K562 (cell line): ENCODE measurements around the gene SEC22A. TPM values are rescaled to one million over a fixed set of nuclear protein-coding genes. Genes with fewer than 3 reads are reported as not detected.
A peak's percentile ranks its signal among the peaks of the same experiment; 100 is the strongest.

Source experiments
- ATAC-seq: fragments of 200-7000 bp; cut with Tn5 transposase; 3 replicates; pipeline ENCODE4 v1.9.1; 2020; ENCODE audit warnings: moderate library complexity
- BruUV-seq: library from RNA; stranded (reverse); fragments of 400-500 nt; replicated peaks from 2 replicates; lab custom pipeline; 2021; lab: Mats Ljungman, UMichigan
- CTCF ChIA-PET: fragments of 300-600 bp; formaldehyde crosslinking; extraction: SDS; loops from one replicate; lab custom pipeline; 2021; ENCODE audit warnings: low intra/inter-chr PET ratio; lab: Yijun Ruan, JAX
- POLR2A ChIA-PET: fragments of 300-600, 350-650 bp; sonication (Branson Sonifier 250); formaldehyde crosslinking; extraction: SDS; loops from one replicate; lab custom pipeline; 2021; ENCODE audit warnings: antibody characterized with exemption, inconsistent platforms; lab: Yijun Ruan, JAX
- DNase-seq, 4 experiments: peaks; one replicate each; pipeline versions ENCODE4 v3.0.0 to v3.0.0-alpha.2; 2011 to 2018; ENCODE audit warnings: low spot score in 3 of 4, mixed read lengths in 3 of 4; ENCODE audit errors: extremely low read depth in 1 of 4
- FAIRE-seq: peaks from 2 replicates; lab custom pipeline; 2011; peaks lifted over from hg19 to GRCh38; lab: Jason Lieb, UNC
- H2AFZ ChIP-seq: 2 replicates; pipeline ENCODE4 v1.6.0; 2011; ENCODE audit warnings: low read depth, low read length, control low read depth, inconsistent platforms
- H3K27ac ChIP-seq: fragments of 200-600 bp; 3 replicates; pipeline ENCODE4 v1.8.0; 2011; ENCODE audit warnings: low read depth, mild to moderate bottlenecking, control low read depth, inconsistent platforms, low read length, moderate library complexity, mixed read lengths; ENCODE audit errors: extremely low read depth
- H3K27me3 ChIP-seq, 2 experiments: fragments of 300-600 bp in 1 of 2; 2 replicates in 1 of 2; 3 replicates in 1 of 2; pipeline versions ENCODE4 v1.6.0 to v1.8.0; 2011; ENCODE audit warnings: inconsistent platforms in 2 of 2, low read length in 2 of 2, mild to moderate bottlenecking in 1 of 2, mixed read lengths in 1 of 2, moderate library complexity in 1 of 2; ENCODE audit not compliant: control insufficient read depth in 2 of 2, insufficient read depth in 2 of 2
- H3K36me3 ChIP-seq: fragments of 300-600 bp; 3 replicates; pipeline ENCODE4 v1.8.0; 2011; ENCODE audit warnings: mild to moderate bottlenecking, low read length, inconsistent platforms; ENCODE audit not compliant: control insufficient read depth, insufficient read depth
- H3K4me1 ChIP-seq, 2 experiments: fragments of 200-600 bp in 1 of 2; replicated peaks in 1 of 2; 2 replicates in 1 of 2; 3 replicates in 1 of 2; pipeline versions ENCODE4 v1.5.1 to v1.8.0; 2011; ENCODE audit warnings: inconsistent platforms in 2 of 2, low read length in 2 of 2, mild to moderate bottlenecking in 1 of 2, mixed read lengths in 1 of 2, moderate library complexity in 1 of 2; ENCODE audit not compliant: control insufficient read depth in 2 of 2, insufficient read depth in 2 of 2
- H3K4me2 ChIP-seq: 2 replicates; pipeline ENCODE4 v1.6.1; 2011; ENCODE audit warnings: low read length, control low read depth, inconsistent platforms, mixed read lengths; ENCODE audit not compliant: insufficient read depth
- H3K4me3 ChIP-seq: fragments of 200-600 bp; sonication (generic), shearing (Covaris generic); 2 replicates; pipeline ENCODE4 v1.5.1; 2016; ENCODE audit warnings: control low read depth, inconsistent platforms
- H3K79me2 ChIP-seq: fragments of 200-600 bp; 3 replicates; pipeline ENCODE4 v1.8.0; 2011; ENCODE audit warnings: low read length, inconsistent platforms; ENCODE audit not compliant: control insufficient read depth, insufficient read depth
- H3K9ac ChIP-seq, 2 experiments: 2 replicates each; pipeline versions ENCODE4 v1.6.0 to v1.6.1; 2011; ENCODE audit warnings: low read depth in 2 of 2, low read length in 2 of 2, control low read depth in 1 of 2, inconsistent platforms in 1 of 2, mild to moderate bottlenecking in 1 of 2, mixed read lengths in 1 of 2; ENCODE audit not compliant: insufficient read depth in 1 of 2
- H3K9me1 ChIP-seq: one replicate; pipeline ENCODE4 v1.6.0; 2011; ENCODE audit warnings: inconsistent platforms, mild to moderate bottlenecking, low read length, moderate library complexity; ENCODE audit not compliant: control insufficient read depth, insufficient read depth
- H3K9me3 ChIP-seq: replicated peaks from 2 replicates; pipeline ENCODE4 v1.5.1; 2011; ENCODE audit warnings: low read depth, low read length, inconsistent platforms; ENCODE audit not compliant: control insufficient read depth, insufficient read depth
- H4K20me1 ChIP-seq: replicated peaks from 2 replicates; pipeline ENCODE4 v1.6.1; 2011; ENCODE audit warnings: low read length, inconsistent platforms, mixed read lengths; ENCODE audit not compliant: control insufficient read depth, insufficient read depth
- CBX3 ChIP-seq, 2 experiments: IDR thresholded peaks; 1 replicate in 1 of 2; 2 replicates in 1 of 2; pipeline ENCODE4 v1.6.1; 2012; ENCODE audit warnings: inconsistent platforms in 2 of 2, low read length in 2 of 2, borderline replicate concordance in 1 of 2, control low read depth in 1 of 2
- CBX5 ChIP-seq: IDR thresholded peaks from 2 replicates; pipeline ENCODE4 v1.6.1; 2014; ENCODE audit warnings: low read depth, borderline replicate concordance
- HCFC1 ChIP-seq: IDR thresholded peaks from 2 replicates; pipeline ENCODE4 v1.6.1; 2012; ENCODE audit warnings: low read depth, low read length, improper control_type of control experiment
- PHB2 ChIP-seq: fragments of 450-650 bp; IDR thresholded peaks from 2 replicates; pipeline ENCODE4 v1.6.1; 2017; ENCODE audit warnings: low read depth
- TRIM28 ChIP-seq: fragments of 450-650 bp; IDR thresholded peaks from 2 replicates; pipeline ENCODE4 v1.6.1; 2017
- ZBTB40 ChIP-seq, 2 experiments: fragments of 450-650 bp in 1 of 2; sonication (generic) in 1 of 2; formaldehyde crosslinking in 1 of 2; IDR thresholded peaks; 2 replicates each; pipeline versions ENCODE4 v1.7.1 to v1.9.0; 2016 to 2022; ENCODE audit warnings: inconsistent platforms in 1 of 2, mild to moderate bottlenecking in 1 of 2, missing genetic modification reagents in 1 of 2
- WGBS: fragments of 100-300 bp; shearing (Covaris generic); methylation state at CpG from one replicate; pipeline ENCODE4 v1.1.6; 2016; ENCODE audit warnings: low coverage, mixed read lengths; ENCODE audit not compliant: insufficient coverage; ENCODE audit errors: missing lambda C conversion rate; 5-methylcytosine and 5-hydroxymethylcytosine counted together
- in situ Hi-C: fragments of 300-500 bp; cut with MboI; formaldehyde crosslinking; loops from 4 replicates; pipeline ENCODE4 v1.15.0; 2018; ENCODE audit warnings: inconsistent platforms, mixed read lengths
- intact Hi-C: fragments of 100-400 bp; cut with micrococcal nuclease; formaldehyde crosslinking; loops from 2 replicates; pipeline ENCODE4 v1.14.2; 2022
- polyA plus RNA-seq, 8 experiments: library from polyadenylated mRNA; depleted of rRNA in 4 of 8; stranded (reverse) in 5 of 8; unstranded in 3 of 8; fragments of >200 nt; fragmentation: Nextera tagmentation in 2 of 8; fragmentation: Illumina TruSeq in 1 of 8; extraction: Ambion mirVana in 2 of 8; extraction: Trizol in 1 of 8; gene quantifications; 2 replicates each; pipeline versions ENCODE4 v1.2.1 to v1.2.3, GENCODE V29; 2011 to 2014; ENCODE audit warnings: inconsistent platforms in 1 of 8, missing spikeins in 1 of 8
- total RNA-seq, 7 experiments: library from RNA; depleted of rRNA in 6 of 7; stranded (reverse); fragments of >200 nt in 6 of 7; fragmentation: Illumina TruSeq in 2 of 7; extraction: Trizol in 2 of 7; gene quantifications; 2 replicates each; pipeline versions ENCODE4 v1.2.1 to v1.2.3, GENCODE V29; 2011 to 2021; ENCODE audit warnings: low replicate concordance in 1 of 7

The SEC22A gene
- total and polyA plus RNA-seq, 9 of the 15 experiments (the other 6 are each of a cell fraction or from before 2014, with no cell fraction given): 7.9 to 44.5 (median 20.5) TPM

GRCh38 chr3:123229145-123229544 lies 27.4 kb downstream of the SEC22A start:
- Histone ChIP-seq H3K4me3 (no peak overlapping the region), H3K79me2 (no peaks in the 10 kb centered on the region), H3K4me1 (no peaks in the 10 kb centered on the region), H3K9ac (no peak overlapping the region), H3K36me3 (0 out of 3 replicates have a peak, but pooled peaks cover 6% of the 10 kb centered on the region), H3K4me2 (no peak overlapping the region), H4K20me1 (no peaks in the 10 kb centered on the region), H3K9me1 (no peaks in the 10 kb centered on the region), H2AFZ (no peak overlapping the region), H3K27me3 (no peaks in the 10 kb centered on the region), H3K27ac (no peak overlapping the region), H3K9me3 (no peaks in the 10 kb centered on the region; the same call in 1 of the 2 replicates)
- ChIA-PET POLR2A (interaction anchor here (0.5 kb wide), 1 partner anchor 340 kb away, joined by 3 read pairs; no protein-coding TSS in a partner anchor), CTCF (no interaction called here)
- no peak for ATAC-seq
- no peak for FAIRE-seq
- 95% methylated on average over 2 of the region's 2 CpGs for WGBS
- BruUV-seq: no TSS peak
- in situ Hi-C loops: no loop called here
- TF ChIP-seq HCFC1: no peak
- TF ChIP-seq CBX3 (IDR thresholded peaks at IDR 0.05; ENCODE audit: borderline replicate concordance in 1 of 2, low read length in 2 of 2): peak in 1 of 2 experiments; percentile 88; a peak in 2 of 3 replicates
- TF ChIP-seq CBX5: peak; percentile 82
- peak; percentile 94 for TF ChIP-seq TRIM28
- intact Hi-C loops: no loop called here
- peak in 1 of 4 experiments; percentile 0 for DNase-seq

DNA sequence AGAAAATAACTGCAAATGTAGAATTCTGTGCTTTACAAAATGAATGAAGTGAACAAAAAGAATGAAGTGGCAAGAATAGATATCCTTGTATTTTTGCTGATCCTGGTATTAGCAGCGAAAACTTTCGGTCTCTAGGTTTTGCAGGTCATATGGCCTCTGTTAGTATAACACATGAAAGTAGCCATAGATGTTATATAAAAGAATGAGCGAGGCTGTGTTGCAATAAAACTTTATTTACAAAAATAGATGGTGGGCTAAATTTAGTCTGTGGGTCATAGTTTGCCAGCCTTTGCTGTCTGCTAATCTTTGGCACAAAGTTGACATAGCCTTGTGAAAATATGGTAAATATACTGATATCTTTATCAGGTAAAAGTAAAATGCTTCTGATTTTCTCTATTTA lies 35.2 kb downstream of the SEC22A start:
- in situ Hi-C loops: no loop called here
- Histone ChIP-seq H3K9me3 (no peaks in the 10 kb centered on the region), H2AFZ (no peak overlapping the region), H3K27me3 (no peaks in the 10 kb centered on the region), H3K36me3 (peaks cover 2% of the 10 kb centered on the region; the same call in 1 of the 3 replicates), H4K20me1 (no peaks in the 10 kb centered on the region), H3K9ac (no peak overlapping the region)
- ATAC-seq: no peak
- POLR2A ChIA-PET: no interaction called here
- CTCF ChIA-PET: interaction anchor here (0.6 kb wide), 1 partner anchor 1232 kb away, joined by 3 read pairs; no protein-coding TSS in a partner anchor
- TF ChIP-seq PHB2: no peak
- TF ChIP-seq ZBTB40 (IDR thresholded peaks at IDR 0.05): peak; percentile 77
- TF ChIP-seq ZBTB40 (CRISPR knock-in tag; IDR thresholded peaks at IDR 0.05): no peak
- TF ChIP-seq, all 486 proteins: peak for 1
- no peak overlapping the region for H3K4me2 ChIP-seq
- H3K27ac ChIP-seq: no peak overlapping the region
- DNase-seq (no peak), FAIRE-seq (no peak)
- no peak overlapping the region for H3K4me3 ChIP-seq
- H3K4me1 ChIP-seq: no peaks in the 10 kb centered on the region
- WGBS: 83% methylated on average over 3 of the region's 3 CpGs
- BruUV-seq: no TSS peak
- H3K79me2 ChIP-seq: no peaks in the 10 kb centered on the region
- intact Hi-C loops: no loop called here
- H3K9me1 ChIP-seq: no peaks in the 10 kb centered on the region
